Measurements from ENCODE around the gene EFNB3. TPM values are rescaled to one million over a fixed set of nuclear protein-coding genes. Genes with fewer than 3 reads are reported as not detected.

The EFNB3 gene
- total and polyA plus RNA-seq, 2 of the 8 experiments (the other 6 are each of a cell fraction or from before 2014, with no cell fraction given) = 15.0 to 27.3 TPM

GRCh38 chr17:7676533-7676932 lies 28.5 kb upstream of the EFNB3 start (continued):
- no peak for TF ChIP-seq SIX5 (IDR thresholded peaks at IDR 0.05; ENCODE audit: low read depth, low read length)
- TF ChIP-seq KDM1A (IDR thresholded peaks at IDR 0.05; ENCODE audit: borderline replicate concordance, low read length) = no peak
- TF ChIP-seq SP1 (IDR thresholded peaks at IDR 0.05; ENCODE audit: low read depth, low read length) = peak; percentile 64
- TF ChIP-seq, protein P1, sequence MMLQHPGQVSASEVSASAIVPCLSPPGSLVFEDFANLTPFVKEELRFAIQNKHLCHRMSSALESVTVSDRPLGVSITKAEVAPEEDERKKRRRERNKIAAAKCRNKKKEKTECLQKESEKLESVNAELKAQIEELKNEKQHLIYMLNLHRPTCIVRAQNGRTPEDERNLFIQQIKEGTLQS (IDR thresholded peaks at IDR 0.05; ENCODE audit: insufficient read depth, low read depth, low read length) = no peak
- no peak for TF ChIP-seq HDAC6 (IDR thresholded peaks at IDR 0.05; ENCODE audit: low read depth, low read length)
- no peak for TF ChIP-seq POLR2AphosphoS5 (IDR thresholded peaks at IDR 0.05; ENCODE audit: low read depth, low read length)
- TF ChIP-seq SAP30 (IDR thresholded peaks at IDR 0.05; ENCODE audit: insufficient read depth, insufficient replicate concordance, low read length) = no peak
- TF ChIP-seq CBX5 (IDR thresholded peaks at IDR 0.05; ENCODE audit: low read depth, low read length) = no peak
- no peak for TF ChIP-seq SIRT6 (IDR thresholded peaks at IDR 0.05; ENCODE audit: low read length)
- TF ChIP-seq POLR2A (IDR thresholded peaks at IDR 0.05; ENCODE audit: control extremely low read depth in 1 of 2, low read depth in 2 of 2, low read length in 2 of 2) = no peak
- TF ChIP-seq PHF8 (conservative IDR thresholded peaks at IDR 0.05; ENCODE audit: low read depth, low read length) = no peak
- no peak for TF ChIP-seq CTCF (IDR thresholded peaks at IDR 0.05; ENCODE audit: control extremely low read depth in 1 of 3, insufficient read depth in 1 of 3, low read depth in 1 of 3, low read length in 3 of 3)
- TF ChIP-seq CREB1 (IDR thresholded peaks at IDR 0.05) = no peak
- TF ChIP-seq CHD2 (IDR thresholded peaks at IDR 0.05; ENCODE audit: low read length) = no peak
- TF ChIP-seq TCF12 (IDR thresholded peaks at IDR 0.05; ENCODE audit: low read depth, low read length) = 0 out of 2 replicates have a peak, but pooled peaks have one; percentile 24

Data from H1 (cell line).